ENCODE results near the gene ELMO2.

GRCh38 chr20:46406986-46407670 is 713 bp upstream of the ELMO2 start:
- TF ChIP-seq CTCF (IDR thresholded peaks at IDR 0.05; ENCODE audit: insufficient read depth, low read length) (no peak), REST (IDR thresholded peaks at IDR 0.05; ENCODE audit: insufficient replicate concordance, low read depth) (no peak)
